ENCODE results near the gene LRP10.

Gene LRP10

GRCh38 chr14:22872833-22873520 is 1.4 kb downstream of the LRP10 start:
- H3K27ac ChIP-seq: peak overlapping the region; percentile 95

DNA sequence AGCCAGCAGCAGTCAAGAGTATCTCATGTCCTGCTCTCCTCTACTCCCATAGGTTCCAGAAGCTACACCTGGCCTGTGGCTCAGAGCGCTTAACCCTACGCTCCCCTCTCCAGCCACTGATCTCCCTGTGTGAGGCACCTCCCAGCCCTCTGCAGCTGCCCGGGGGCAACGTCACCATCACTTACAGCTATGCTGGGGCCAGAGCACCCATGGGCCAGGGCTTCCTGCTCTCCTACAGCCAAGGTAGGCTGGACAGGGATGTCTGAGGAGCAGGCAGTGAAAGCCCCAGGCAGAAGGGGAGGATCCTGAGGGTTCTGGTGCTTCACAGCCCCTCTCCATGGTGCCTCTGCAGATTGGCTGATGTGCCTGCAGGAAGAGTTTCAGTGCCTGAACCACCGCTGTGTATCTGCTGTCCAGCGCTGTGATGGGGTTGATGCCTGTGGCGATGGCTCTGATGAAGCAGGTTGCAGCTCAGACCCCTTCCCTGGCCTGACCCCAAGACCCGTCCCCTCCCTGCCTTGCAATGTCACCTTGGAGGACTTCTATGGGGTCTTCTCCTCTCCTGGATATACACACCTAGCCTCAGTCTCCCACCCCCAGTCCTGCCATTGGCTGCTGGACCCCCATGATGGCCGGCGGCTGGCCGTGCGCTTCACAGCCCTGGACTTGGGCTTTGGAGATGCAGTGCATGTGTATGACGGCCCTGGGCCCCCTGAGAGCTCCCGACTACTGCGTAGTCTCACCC is 3.6 kb downstream of the LRP10 start:
- H3K27ac ChIP-seq: no peak overlapping the region
- TF ChIP-seq, protein P1, sequence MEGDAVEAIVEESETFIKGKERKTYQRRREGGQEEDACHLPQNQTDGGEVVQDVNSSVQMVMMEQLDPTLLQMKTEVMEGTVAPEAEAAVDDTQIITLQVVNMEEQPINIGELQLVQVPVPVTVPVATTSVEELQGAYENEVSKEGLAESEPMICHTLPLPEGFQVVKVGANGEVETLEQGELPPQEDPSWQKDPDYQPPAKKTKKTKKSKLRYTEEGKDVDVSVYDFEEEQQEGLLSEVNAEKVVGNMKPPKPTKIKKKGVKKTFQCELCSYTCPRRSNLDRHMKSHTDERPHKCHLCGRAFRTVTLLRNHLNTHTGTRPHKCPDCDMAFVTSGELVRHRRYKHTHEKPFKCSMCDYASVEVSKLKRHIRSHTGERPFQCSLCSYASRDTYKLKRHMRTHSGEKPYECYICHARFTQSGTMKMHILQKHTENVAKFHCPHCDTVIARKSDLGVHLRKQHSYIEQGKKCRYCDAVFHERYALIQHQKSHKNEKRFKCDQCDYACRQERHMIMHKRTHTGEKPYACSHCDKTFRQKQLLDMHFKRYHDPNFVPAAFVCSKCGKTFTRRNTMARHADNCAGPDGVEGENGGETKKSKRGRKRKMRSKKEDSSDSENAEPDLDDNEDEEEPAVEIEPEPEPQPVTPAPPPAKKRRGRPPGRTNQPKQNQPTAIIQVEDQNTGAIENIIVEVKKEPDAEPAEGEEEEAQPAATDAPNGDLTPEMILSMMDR (IDR thresholded peaks at IDR 0.05): no peak
- no peak for TF ChIP-seq ZFX (IDR thresholded peaks at IDR 0.05; ENCODE audit: borderline replicate concordance)

More at GRCh38 chr14:22872833-22873520, 1.4 kb downstream of the LRP10 start:
- TF ChIP-seq, protein P1 (IDR thresholded peaks at IDR 0.05): peak; percentile 75
- TF ChIP-seq ZFX (IDR thresholded peaks at IDR 0.05; ENCODE audit: borderline replicate concordance): no peak

- no peak for TF ChIP-seq ZFX (IDR thresholded peaks at IDR 0.05; ENCODE audit: borderline replicate concordance)
- TF ChIP-seq, protein P1 (IDR thresholded peaks at IDR 0.05): no peak
- H3K27ac ChIP-seq: no peak overlapping the region
Measured at GRCh38 chr14:22875748-22876319, 4.3 kb downstream of the LRP10 start.

DNA sequence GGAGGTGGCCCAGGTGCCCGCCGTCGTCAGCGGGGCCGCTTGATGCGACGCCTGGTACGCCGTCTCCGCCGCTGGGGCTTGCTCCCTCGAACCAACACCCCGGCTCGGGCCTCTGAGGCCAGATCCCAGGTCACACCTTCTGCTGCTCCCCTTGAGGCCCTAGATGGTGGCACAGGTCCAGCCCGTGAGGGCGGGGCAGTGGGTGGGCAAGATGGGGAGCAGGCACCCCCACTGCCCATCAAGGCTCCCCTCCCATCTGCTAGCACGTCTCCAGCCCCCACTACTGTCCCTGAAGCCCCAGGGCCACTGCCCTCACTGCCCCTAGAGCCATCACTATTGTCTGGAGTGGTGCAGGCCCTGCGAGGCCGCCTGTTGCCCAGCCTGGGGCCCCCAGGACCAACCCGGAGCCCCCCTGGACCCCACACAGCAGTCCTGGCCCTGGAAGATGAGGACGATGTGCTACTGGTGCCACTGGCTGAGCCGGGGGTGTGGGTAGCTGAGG is 5.5 kb downstream of the LRP10 start:
- no peak overlapping the region for H3K27ac ChIP-seq

GRCh38 chr14:22878271-22879246 is 7.0 kb downstream of the LRP10 start:
- TF ChIP-seq ZFX (IDR thresholded peaks at IDR 0.05; ENCODE audit: borderline replicate concordance): no peak
- H3K27ac ChIP-seq: no peak overlapping the region

More for the DNA sequence above, 5.5 kb downstream of the LRP10 start:
- TF ChIP-seq, protein P1 (IDR thresholded peaks at IDR 0.05): no peak
- TF ChIP-seq ZFX (IDR thresholded peaks at IDR 0.05; ENCODE audit: borderline replicate concordance): no peak

- no peak for TF ChIP-seq ZFX (IDR thresholded peaks at IDR 0.05; ENCODE audit: borderline replicate concordance)
- TF ChIP-seq, protein P1 (IDR thresholded peaks at IDR 0.05): no peak
- H3K27ac ChIP-seq: no peak overlapping the region
Measured at GRCh38 chr14:22882064-22882463, 10.5 kb downstream of the LRP10 start.
